HL-60 (cell line): Measurements from ENCODE around the gene ASB15.

Experiments
- DNase-seq, 2 experiments: peaks; one replicate each; pipeline ENCODE4 v3.0.0-alpha.2; 2010 to 2020; ENCODE audit warnings: low read depth in 1 of 2, low spot score in 1 of 2
- H3K27ac ChIP-seq: fragments of 250-450 bp; sonication (Bioruptor Pico); replicated peaks from 2 replicates; pipeline ENCODE4 v1.5.1; 2020; ENCODE audit warnings: mild to moderate bottlenecking, moderate library complexity
- H3K27me3 ChIP-seq: fragments of 250-450 bp; sonication (Bioruptor Pico); 2 replicates; pipeline ENCODE4 v1.5.1; 2021; ENCODE audit warnings: mild to moderate bottlenecking, moderate library complexity; ENCODE audit not compliant: insufficient read depth, poor library complexity, severe bottlenecking
- H3K4me3 ChIP-seq: replicated peaks from 2 replicates; pipeline ENCODE4 v1.5.1; 2011; ENCODE audit warnings: mild to moderate bottlenecking, control low read depth, low read length; ENCODE audit not compliant: insufficient read depth
- CTCF ChIP-seq: IDR thresholded peaks from one replicate; pipeline ENCODE4 v1.5.1; 2011; ENCODE audit warnings: low read length, control low read depth, inconsistent platforms; ENCODE audit not compliant: insufficient read depth
- GABPA ChIP-seq: IDR thresholded peaks from 2 replicates; pipeline ENCODE4 v1.6.1; 2012; ENCODE audit warnings: low read depth
- POLR2AphosphoS5 ChIP-seq: IDR thresholded peaks from 2 replicates; pipeline ENCODE4 v1.6.1; 2012; ENCODE audit warnings: low read depth
- REST ChIP-seq: IDR thresholded peaks from 2 replicates; pipeline ENCODE4 v1.6.1; 2012; ENCODE audit warnings: low read depth; ENCODE audit not compliant: insufficient replicate concordance
- SPI1 ChIP-seq: IDR thresholded peaks from 2 replicates; pipeline ENCODE4 v1.6.1; 2012; ENCODE audit warnings: low read depth, mild to moderate bottlenecking, borderline replicate concordance

Gene ASB15

GRCh38 chr7:123662293-123662692 lies 60.7 kb downstream of the ASB15 start:
- no peak for DNase-seq
- no peak for TF ChIP-seq REST
- no peak for TF ChIP-seq CTCF
- no peak for TF ChIP-seq GABPA
- no peak for TF ChIP-seq SPI1
- no peak for TF ChIP-seq POLR2AphosphoS5
- H3K27me3 ChIP-seq = peaks cover 3% of the 10 kb centered on the region
- no peak overlapping the region for H3K27ac ChIP-seq
- H3K4me3 ChIP-seq = no peak overlapping the region

GRCh38 chr7:123662755-123663154 lies 61.1 kb downstream of the ASB15 start:
- TF ChIP-seq POLR2AphosphoS5 = no peak
- TF ChIP-seq GABPA = no peak
- no peak for TF ChIP-seq SPI1
- no peak for TF ChIP-seq REST
- no peak for TF ChIP-seq CTCF
- H3K27ac ChIP-seq = no peak overlapping the region

GRCh38 chr7:123663200-123663599 lies 61.6 kb downstream of the ASB15 start:
- Histone ChIP-seq H3K4me3 (no peak overlapping the region), H3K27ac (no peak overlapping the region), H3K27me3 (peaks cover 3% of the 10 kb centered on the region)
- no peak for TF ChIP-seq CTCF
- TF ChIP-seq POLR2AphosphoS5 = no peak
- no peak for TF ChIP-seq SPI1
- TF ChIP-seq REST = no peak
- TF ChIP-seq GABPA = no peak
- DNase-seq = no peak

More at GRCh38 chr7:123662755-123663154, 61.1 kb downstream of the ASB15 start:
- no peak overlapping the region for H3K4me3 ChIP-seq
- DNase-seq = no peak
- peaks cover 3% of the 10 kb centered on the region for H3K27me3 ChIP-seq
